Amygdala (tissue), 56 donors: ENCODE results near the gene SLC6A18.
"Not testable (repeated sequence)": the region's sequence is repeated elsewhere in the genome, so short reads cannot be mapped to it uniquely, and the experiment has no call there.

Experiments used
- DNase-seq, 56 donors: peaks; one replicate each; lab custom pipeline; 2025; lab: John Stamatoyannopoulos, UW

SLC6A18 gene

DNA sequence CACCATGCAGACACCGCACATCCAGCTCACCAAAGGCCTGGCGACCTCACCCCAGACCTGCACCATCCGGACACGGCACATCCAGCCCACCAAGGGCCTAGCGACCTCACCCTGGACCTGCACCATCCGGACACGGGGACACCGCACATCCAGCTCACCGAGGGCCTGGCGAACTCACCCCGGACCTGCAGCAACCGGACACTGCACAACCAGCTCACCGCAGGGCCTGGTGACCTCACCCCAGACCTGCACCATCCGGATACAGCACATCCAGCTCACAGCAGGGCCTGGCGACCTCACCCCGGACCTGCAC is 58.5 kb downstream of the SLC6A18 start:
- DNase-seq, result not testable (repeated sequence)

DNA sequence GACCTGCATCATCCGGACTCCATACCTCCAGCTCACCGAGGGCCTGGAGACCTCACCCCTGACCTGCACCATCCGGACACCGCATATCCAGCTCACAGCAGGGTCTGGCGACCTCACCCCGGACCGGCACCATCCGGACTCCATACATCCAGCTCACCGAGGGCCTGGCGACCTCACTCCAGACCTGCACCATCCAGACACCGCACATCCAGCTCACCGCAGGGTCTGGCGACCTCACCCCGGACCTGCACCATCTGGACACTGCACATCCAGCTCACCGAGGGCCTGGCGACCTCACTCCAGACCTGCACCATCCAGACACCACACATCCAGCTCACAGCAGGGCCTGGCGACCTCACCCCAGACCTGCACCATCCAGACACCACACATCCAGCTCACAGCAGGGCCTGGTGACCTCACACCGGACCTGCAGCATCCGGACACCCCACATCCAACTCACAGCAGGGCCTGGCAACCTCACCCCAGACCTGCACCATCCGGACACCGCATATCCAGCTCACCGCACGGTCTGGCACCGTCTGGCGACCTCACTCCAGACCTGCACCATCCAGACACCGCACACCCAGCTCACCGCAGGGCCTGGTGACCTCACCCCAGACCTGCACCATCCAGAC is 59.3 kb downstream of the SLC6A18 start:
- not testable (repeated sequence) for DNase-seq

DNA sequence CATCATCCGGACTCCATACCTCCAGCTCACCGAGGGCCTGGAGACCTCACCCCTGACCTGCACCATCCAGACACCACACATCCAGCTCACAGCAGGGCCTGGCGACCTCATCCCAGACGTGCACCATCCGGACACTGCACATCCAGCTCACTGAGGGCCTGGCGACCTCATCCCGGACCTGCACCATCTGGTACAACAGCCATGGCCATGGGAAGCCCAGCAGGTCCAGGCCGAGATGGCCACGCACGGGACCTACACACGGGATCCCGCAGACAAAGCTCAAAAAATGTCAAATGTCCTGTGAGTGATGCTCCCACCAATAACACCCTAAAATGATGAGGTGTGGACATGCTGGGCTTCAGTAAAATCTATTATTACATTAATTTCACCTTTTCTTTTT is 60.0 kb downstream of the SLC6A18 start:
- DNase-seq, result no peak

DNA sequence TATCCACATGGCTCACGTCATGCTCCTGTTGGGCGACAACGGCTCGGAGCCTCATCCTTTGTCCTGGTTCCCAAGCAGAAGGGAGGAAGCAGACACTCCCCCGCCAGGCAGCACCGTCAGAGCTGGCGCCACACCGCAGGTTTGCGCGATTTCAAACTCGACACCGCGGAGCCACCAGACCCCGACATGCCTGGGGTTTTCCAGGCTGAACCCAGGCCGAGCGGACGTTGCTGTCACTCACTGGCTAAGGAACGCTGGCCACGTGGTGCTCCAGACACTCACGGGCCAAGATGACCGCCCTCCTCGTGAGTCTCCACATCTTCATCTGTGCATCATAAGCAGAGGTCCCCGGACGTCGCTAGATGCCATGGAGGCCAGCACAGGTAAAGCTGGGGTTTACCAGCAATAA is 60.7 kb downstream of the SLC6A18 start:
- no peak for DNase-seq

DNA sequence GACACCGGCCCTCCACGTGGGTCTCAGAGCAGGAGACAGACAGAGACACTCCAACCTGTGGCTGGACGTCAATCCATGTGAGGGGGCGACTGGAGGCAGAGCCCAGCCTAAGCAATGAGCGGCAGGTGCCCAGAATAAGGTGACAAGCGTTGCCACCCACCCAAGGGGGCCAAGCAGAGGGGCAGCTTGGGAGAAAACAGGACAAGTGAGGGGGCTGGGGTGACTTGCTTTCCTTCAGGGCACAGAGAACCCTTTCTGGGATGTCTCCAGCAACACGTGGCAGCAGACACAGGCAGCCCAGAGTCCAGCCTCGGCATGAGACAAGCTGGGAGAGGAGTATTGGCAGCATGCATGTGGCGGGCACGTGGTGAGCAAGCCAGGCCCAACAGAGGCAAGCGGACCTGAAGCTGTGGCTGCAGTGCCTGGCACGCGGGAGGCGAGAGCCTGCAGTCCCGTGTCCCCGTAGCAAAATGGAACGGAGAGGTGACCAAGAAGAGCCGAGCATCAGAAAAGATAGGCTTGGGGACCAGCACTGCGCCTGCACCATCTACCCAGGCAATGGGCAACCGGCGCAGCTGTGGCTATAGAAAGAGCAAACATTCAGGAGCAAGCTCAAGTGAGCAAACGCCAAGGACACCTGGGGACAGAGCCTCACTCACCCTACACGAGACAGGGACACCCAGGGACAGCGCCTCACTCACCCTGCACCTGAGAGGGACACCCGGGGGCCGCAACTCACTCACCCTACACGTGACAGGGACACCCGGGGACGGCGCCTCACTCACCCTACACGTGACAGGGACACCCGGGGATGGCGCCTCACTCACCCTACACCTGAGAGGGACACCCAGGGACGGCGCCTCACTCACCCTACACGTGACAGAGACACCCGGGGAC is 63.5 kb downstream of the SLC6A18 start:
- no peak for DNase-seq

DNA sequence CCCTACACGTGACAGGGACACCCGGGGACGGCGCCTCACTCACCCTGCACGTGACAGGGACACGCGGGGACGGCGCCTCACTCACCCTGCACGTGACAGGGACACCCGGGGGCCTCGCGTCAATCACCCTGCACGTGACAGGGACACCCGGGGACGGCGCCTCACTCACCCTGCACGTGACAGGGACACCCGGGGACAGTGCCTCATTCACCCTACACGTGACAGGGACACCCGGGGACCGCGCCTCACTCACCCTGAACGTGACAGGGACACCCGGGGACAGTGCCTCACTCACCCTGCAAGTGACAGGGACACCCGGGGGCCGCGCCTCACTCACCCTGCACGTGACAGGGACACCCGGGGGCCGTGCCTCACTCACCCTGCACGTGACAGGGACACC is 64.4 kb downstream of the SLC6A18 start:
- not testable (repeated sequence) for DNase-seq

DNA sequence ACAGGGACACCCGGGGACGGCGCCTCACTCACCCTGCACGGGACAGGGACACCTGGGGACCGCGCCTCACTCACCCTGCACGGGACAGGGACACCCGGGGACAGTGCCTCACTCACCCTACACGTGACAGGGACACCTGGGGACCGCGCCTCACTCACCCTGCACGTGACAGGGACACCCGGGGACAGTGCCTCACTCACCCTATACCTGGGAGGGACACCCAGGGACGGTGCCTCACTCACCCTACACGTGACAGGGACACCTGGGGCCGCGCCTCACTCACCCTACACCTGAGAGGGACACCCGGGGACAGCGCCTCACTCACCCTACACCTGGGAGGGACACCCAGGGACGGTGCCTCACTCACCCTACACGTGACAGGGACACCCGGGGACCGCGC is 65.8 kb downstream of the SLC6A18 start:
- DNase-seq, result not testable (repeated sequence)

DNA sequence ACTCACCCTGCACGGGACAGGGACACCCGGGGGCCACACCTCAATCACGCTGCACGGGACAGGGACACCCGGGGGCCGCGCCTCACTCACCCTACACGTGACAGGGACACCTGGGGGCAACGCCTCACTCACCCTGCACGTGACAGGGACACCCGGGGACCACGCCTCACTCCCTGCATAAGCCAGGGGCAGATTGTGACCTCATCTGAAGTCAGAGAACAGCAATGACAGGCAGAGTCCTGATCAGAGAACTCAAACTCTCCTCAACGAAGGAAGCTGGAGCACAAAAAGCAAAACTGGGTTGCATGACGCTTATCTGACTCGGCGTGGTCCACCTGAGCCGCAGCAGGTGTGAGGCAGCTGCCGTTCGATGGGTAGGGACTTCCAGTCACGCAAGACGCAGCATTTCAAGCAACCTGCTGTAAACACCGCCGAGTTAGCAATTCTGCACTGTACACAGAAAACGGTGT is 66.5 kb downstream of the SLC6A18 start:
- no peak for DNase-seq

DNA sequence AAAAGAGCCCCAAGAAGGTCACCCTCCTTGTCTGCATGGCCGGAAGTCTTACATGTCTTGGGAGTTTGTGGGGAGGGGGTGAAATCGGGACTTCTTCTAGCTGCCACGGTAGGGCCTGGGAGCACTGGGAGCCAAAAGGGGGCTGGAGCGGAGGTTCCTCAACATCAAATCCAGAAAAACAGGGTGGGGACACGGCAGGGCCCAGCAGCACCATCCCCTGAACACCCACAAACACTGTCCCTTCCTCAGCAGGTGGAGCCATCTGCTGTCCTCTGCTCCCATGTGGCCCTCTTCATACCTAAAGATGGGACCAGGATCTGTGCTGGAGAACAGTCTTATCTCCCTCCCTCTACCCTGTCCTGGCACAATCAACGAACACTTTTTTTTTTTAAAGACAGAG is 67.0 kb downstream of the SLC6A18 start:
- DNase-seq, result no peak

DNA sequence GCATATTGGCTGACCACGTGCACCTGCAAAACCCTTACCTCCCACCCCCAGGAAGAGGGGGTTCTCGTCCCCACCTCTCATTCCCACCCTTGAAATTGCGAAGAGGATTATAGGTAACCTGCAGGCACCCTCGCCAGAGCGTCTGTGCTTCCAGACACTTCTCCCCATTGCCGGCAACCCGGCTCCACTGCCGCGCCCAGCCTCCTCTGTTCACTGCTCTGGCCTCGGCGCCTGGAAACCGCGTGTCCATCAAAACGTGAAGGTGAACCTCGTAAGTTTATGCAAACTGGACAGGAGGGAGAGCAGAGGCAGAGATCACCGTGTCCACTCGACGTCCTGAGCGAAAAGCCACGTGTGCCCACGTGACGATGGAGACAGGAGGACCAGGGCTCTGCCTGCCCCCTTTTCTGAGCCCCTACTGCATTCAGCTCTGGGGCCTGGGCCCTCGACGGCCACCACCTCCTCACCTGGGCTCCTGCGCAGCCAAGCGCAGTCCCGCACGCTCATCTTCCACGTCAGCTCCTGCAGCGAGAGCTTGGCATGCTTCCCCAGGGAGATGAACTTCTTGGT is 67.8 kb downstream of the SLC6A18 start:
- no peak for DNase-seq

DNA sequence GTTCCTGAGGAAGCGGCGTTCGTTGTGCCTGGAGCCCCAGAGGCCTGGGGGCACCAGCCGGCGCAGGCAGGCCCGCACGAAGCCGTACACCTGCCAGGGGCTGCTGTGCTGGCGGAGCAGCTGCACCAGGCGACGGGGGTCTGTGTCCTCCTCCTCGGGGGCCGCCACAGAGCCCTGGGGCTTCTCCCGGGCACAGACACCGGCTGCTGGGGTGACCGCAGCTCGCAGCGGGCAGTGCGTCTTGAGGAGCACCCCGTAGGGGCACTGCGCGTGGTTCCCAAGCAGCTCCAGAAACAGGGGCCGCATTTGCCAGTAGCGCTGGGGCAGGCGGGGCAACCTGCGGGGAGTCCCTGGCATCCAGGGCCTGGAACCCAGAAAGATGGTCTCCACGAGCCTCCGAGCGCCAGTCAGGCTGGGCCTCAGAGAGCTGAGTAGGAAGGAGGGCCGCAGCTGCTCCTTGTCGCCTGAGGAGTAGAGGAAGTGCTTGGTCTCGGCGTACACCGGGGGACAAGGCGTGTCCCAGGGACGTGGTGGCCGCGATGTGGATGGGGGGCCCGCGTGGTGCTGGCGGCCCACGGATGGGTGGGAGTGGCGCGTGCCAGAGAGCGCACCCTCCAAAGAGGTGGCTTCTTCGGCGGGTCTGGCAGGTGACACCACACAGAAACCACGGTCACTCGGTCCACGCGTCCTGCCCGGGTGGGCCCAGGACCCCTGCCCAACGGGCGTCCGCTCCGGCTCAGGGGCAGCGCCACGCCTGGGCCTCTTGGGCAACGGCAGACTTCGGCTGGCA is 68.4 kb downstream of the SLC6A18 start:
- no peak for DNase-seq

DNA sequence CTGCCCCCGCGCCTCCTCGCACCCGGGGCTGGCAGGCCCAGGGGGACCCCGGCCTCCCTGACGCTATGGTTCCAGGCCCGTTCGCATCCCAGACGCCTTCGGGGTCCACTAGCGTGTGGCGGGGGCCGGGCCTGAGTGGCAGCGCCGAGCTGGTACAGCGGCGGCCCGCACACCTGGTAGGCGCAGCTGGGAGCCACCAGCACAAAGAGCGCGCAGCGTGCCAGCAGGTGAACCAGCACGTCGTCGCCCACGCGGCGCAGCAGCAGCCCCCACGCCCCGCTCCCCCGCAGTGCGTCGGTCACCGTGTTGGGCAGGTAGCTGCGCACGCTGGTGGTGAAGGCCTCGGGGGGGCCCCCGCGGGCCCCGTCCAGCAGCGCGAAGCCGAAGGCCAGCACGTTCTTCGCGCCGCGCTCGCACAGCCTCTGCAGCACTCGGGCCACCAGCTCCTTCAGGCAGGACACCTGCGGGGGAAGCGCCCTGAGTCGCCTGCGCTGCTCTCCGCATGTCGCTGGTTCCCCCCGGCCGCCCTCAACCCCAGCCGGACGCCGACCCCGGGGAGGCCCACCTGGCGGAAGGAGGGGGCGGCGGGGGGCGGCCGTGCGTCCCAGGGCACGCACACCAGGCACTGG is 69.1 kb downstream of the SLC6A18 start:
- no peak for DNase-seq

DNA sequence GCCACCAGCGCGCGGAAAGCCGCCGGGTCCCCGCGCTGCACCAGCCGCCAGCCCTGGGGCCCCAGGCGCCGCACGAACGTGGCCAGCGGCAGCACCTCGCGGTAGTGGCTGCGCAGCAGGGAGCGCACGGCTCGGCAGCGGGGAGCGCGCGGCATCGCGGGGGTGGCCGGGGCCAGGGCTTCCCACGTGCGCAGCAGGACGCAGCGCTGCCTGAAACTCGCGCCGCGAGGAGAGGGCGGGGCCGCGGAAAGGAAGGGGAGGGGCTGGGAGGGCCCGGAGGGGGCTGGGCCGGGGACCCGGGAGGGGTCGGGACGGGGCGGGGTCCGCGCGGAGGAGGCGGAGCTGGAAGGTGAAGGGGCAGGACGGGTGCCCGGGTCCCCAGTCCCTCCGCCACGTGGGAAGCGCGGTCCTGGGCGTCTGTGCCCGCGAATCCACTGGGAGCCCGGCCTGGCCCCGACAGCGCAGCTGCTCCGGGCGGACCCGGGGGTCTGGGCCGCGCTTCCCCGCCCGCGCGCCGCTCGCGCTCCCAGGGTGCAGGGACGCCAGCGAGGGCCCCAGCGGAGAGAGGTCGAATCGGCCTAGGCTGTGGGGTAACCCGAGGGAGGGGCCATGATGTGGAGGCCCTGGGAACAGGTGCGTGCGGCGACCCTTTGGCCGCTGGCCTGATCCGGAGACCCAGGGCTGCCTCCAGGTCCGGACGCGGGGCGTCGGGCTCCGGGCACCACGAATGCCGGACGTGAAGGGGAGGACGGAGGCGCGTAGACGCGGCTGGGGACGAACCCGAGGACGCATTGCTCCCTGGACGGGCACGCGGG is 69.9 kb downstream of the SLC6A18 start, which contains the start of gene TERT:
Gene TERT (minus strand): TSS at position 234 of the 815 bp plus-strand sequence. CDS start 79 bp downstream, at position 155.
- DNase-seq, result peak in 1 of 56 donors; percentile 9

DNA sequence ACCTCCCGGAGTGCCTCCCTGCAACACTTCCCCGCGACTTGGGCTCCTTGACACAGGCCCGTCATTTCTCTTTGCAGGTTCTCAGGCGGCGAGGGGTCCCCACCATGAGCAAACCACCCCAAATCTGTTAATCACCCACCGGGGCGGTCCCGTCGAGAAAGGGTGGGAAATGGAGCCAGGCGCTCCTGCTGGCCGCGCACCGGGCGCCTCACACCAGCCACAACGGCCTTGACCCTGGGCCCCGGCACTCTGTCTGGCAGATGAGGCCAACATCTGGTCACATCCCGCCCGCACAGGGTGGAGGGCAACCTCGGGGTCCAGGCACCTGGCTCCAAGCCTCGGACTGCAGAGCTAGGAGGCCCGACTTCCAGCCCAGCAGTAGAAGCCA is 70.5 kb downstream of the SLC6A18 start:
- no peak for DNase-seq
